Pons (tissue), 1 donor: ENCODE data around the gene CRKL.
"Not testable (repeated sequence)": the region's sequence is repeated elsewhere in the genome, so short reads cannot be mapped to it uniquely, and the experiment has no call there.

Experiments
- DNase-seq: peaks from one replicate; pipeline ENCODE4 v3.0.0-alpha.2; 2016; ENCODE audit warnings: low spot score

CRKL gene

GRCh38 chr22:20966883-20967696 lies 49.9 kb downstream of the CRKL start, which contains the start of gene AIFM3:
Gene AIFM3, plus strand, starts transcription at chr22:20967255. Its CDS starts 690 bp downstream, at chr22:20967945.
- no peak for DNase-seq

GRCh38 chr22:20967697-20968211 lies 50.5 kb downstream of the CRKL start:
- DNase-seq = no peak

GRCh38 chr22:20968281-20968977 lies 51.2 kb downstream of the CRKL start:
- no peak for DNase-seq

- DNase-seq = no peak
Measured at GRCh38 chr22:20970939-20971657, 53.9 kb downstream of the CRKL start.

GRCh38 chr22:20972014-20972694 lies 54.9 kb downstream of the CRKL start:
- not testable (repeated sequence) for DNase-seq

GRCh38 chr22:20972933-20973577 lies 55.8 kb downstream of the CRKL start:
- DNase-seq = no peak

- no peak for DNase-seq
Measured at GRCh38 chr22:20973634-20974286, 56.6 kb downstream of the CRKL start.

GRCh38 chr22:20974336-20974955 lies 57.2 kb downstream of the CRKL start:
- DNase-seq = no peak

GRCh38 chr22:20975541-20976290 lies 58.5 kb downstream of the CRKL start:
- no peak for DNase-seq

GRCh38 chr22:20976291-20976877 lies 59.2 kb downstream of the CRKL start:
- no peak for DNase-seq

GRCh38 chr22:20977019-20977418 lies 59.8 kb downstream of the CRKL start:
- no peak for DNase-seq

- no peak for DNase-seq
Measured at GRCh38 chr22:20977516-20978170, 60.4 kb downstream of the CRKL start.

- DNase-seq = no peak
Measured at GRCh38 chr22:20978419-20978818, 61.2 kb downstream of the CRKL start.

- DNase-seq = no peak
Measured at GRCh38 chr22:20979243-20979809, 62.1 kb downstream of the CRKL start.

- no peak for DNase-seq
Measured at GRCh38 chr22:20979940-20980453, 62.8 kb downstream of the CRKL start.

GRCh38 chr22:20980523-20980922 lies 63.3 kb downstream of the CRKL start:
- DNase-seq = no peak

GRCh38 chr22:20980938-20981722 lies 63.9 kb downstream of the CRKL start:
- no peak for DNase-seq
